ES-I3 (cell line): ENCODE measurements around the gene PTMS.

Experiments
- H3K36me3 ChIP-seq: 2 replicates; pipeline ENCODE4 v1.6.1; 2013; ENCODE audit warnings: mild to moderate bottlenecking, low read length, control low read depth, moderate library complexity; ENCODE audit not compliant: insufficient read depth
- H3K4me1 ChIP-seq: 2 replicates; pipeline ENCODE4 v1.6.1; 2013; ENCODE audit warnings: mild to moderate bottlenecking, control low read depth, low read length; ENCODE audit not compliant: insufficient read depth
- H3K9ac ChIP-seq: 2 replicates; pipeline ENCODE4 v1.6.1; 2013; ENCODE audit warnings: low read depth, mild to moderate bottlenecking, low read length, moderate library complexity
- H3K9me3 ChIP-seq: 2 replicates; pipeline ENCODE4 v1.6.1; 2013; ENCODE audit warnings: mild to moderate bottlenecking, low read length, moderate library complexity; ENCODE audit not compliant: control insufficient read depth, insufficient read depth

Gene PTMS

DNA sequence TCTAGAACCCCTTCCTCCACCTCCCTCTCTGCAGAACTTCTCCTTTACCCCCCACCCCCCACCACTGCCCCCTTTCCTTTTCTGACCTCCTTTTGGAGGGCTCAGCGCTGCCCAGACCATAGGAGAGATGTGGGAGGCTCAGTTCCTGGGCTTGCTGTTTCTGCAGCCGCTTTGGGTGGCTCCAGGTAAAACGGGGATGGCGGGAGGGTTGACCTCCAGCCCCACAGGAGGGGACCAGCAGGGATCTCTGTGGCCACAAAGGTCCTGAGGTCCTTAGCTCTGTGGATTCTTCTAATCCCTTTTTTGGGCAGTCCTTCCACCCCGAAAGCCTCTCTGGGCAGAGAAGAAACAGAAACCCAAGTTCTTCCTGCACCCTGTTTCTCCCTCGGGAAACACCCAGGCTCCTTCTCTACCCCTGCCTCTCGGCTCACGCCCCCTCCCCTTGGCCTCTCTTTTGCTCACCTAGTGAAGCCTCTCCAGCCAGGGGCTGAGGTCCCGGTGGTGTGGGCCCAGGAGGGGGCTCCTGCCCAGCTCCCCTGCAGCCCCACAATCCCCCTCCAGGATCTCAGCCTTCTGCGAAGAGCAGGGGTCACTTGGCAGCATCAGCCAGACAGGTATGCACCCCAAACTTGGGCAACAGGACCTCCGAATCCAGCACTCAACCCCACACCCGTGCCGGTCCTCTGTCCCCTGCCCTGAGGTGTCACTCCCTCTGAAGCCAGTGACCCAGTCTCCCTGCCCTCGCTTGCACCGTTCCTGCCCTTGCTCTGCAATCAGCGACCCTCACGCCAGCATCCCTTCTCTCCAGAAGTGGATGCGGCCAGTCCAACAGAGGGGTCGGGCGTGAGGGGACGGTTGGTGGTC, 6.8 kb downstream of the PTMS start:
- H3K9ac ChIP-seq, result peak overlapping the region; percentile 39
- no peaks in the 10 kb centered on the region for H3K9me3 ChIP-seq
- H3K4me1 ChIP-seq, result peaks cover 21% of the 10 kb centered on the region
- no peaks in the 10 kb centered on the region for H3K36me3 ChIP-seq

DNA sequence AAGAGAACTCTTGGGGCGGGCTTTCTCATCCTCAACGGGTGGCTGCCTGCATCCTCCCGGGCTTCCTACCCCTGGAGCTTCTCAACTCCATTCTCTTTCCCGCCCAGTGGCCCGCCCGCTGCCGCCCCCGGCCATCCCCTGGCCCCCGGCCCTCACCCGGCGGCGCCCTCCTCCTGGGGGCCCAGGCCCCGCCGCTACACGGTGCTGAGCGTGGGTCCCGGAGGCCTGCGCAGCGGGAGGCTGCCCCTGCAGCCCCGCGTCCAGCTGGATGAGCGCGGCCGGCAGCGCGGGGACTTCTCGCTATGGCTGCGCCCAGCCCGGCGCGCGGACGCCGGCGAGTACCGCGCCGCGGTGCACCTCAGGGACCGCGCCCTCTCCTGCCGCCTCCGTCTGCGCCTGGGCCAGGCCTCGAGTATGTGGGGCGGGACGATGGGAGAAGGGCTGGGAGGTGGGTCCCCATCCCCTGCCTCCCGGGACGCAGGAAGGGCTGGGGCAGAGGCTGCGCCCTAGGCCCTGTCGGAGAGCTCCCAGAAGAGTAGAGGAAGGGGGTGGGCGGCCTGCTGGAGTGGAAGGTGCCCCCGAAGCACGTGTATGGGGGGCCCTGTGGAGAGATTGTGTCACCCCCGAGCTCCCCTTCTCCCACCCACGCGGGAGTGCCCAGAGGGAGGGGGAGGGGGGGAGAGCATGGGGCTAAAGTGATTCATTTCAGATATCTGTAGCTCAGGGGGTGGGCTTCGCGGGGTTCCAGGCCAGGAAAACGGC, 7.6 kb downstream of the PTMS start:
- Histone ChIP-seq H3K36me3 (no peaks in the 10 kb centered on the region), H3K4me1 (peaks cover 15% of the 10 kb centered on the region), H3K9me3 (no peaks in the 10 kb centered on the region), H3K9ac (peak overlapping the region; percentile 39; the same call in 1 of the 2 replicates)

- H3K4me1 ChIP-seq, result peaks cover 11% of the 10 kb centered on the region
- H3K9ac ChIP-seq, result no peak overlapping the region
- no peaks in the 10 kb centered on the region for H3K9me3 ChIP-seq
- H3K36me3 ChIP-seq, result no peaks in the 10 kb centered on the region
Observed at GRCh38 chr12:6774499-6775062, 8.4 kb downstream of the PTMS start.

DNA sequence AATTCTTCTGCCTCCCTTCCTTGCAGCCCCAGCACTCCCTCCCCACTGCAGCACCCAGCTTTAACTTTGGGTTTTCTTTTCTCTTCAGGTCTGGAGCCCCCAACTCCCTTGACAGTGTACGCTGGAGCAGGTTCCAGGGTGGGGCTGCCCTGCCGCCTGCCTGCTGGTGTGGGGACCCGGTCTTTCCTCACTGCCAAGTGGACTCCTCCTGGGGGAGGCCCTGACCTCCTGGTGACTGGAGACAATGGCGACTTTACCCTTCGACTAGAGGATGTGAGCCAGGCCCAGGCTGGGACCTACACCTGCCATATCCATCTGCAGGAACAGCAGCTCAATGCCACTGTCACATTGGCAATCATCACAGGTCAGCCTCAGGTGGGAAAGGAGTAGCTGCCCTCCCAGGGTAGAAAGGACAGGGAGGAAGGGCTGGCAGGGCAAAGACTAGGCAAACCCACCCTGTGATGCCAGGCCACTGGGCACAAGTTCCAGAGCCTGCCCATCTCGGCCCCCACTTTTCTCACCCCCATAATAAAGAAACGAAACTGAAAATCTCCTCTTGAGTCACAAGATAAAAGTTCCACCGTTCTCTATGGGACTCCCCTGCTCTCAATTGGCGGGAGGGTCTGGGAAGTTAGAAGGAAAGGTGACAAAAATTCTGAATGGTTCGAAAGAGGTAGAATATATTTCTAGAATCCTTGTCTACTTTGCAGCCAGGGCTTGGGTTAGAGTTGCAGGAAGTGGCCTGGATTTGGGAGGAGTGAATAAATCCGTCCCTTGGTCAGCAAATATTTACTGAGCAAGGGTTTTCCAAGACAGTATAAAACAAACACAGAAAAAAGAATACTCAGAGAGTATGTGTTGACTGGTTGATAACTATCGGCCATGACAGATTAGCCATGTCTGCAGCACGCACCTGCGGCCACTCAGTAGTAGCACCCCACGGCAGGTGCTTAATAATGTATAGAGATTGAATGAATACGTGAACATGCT, 9.3 kb downstream of the PTMS start:
- Histone ChIP-seq H3K9ac (no peak overlapping the region), H3K4me1 (peaks cover 11% of the 10 kb centered on the region), H3K36me3 (no peaks in the 10 kb centered on the region), H3K9me3 (no peaks in the 10 kb centered on the region)

- Histone ChIP-seq H3K4me1 (peaks cover 11% of the 10 kb centered on the region), H3K9me3 (no peaks in the 10 kb centered on the region), H3K9ac (no peak overlapping the region), H3K36me3 (no peaks in the 10 kb centered on the region)
Observed at GRCh38 chr12:6777386-6777785, 11.2 kb downstream of the PTMS start.

DNA sequence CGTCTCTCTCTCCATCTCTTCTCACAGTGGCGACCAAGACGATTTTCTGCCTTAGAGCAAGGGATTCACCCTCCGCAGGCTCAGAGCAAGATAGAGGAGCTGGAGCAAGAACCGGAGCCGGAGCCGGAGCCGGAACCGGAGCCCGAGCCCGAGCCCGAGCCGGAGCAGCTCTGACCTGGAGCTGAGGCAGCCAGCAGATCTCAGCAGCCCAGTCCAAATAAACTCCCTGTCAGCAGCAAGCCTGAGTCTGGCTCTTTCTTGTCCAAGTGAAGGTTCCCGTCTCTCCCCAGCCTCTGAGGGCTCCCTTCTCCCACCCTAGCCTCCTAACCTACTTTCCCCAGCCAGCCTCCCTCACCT, 12.0 kb downstream of the PTMS start:
- Histone ChIP-seq H3K36me3 (no peaks in the 10 kb centered on the region), H3K4me1 (peaks cover 6% of the 10 kb centered on the region), H3K9ac (peak overlapping the region; percentile 52), H3K9me3 (no peaks in the 10 kb centered on the region)

DNA sequence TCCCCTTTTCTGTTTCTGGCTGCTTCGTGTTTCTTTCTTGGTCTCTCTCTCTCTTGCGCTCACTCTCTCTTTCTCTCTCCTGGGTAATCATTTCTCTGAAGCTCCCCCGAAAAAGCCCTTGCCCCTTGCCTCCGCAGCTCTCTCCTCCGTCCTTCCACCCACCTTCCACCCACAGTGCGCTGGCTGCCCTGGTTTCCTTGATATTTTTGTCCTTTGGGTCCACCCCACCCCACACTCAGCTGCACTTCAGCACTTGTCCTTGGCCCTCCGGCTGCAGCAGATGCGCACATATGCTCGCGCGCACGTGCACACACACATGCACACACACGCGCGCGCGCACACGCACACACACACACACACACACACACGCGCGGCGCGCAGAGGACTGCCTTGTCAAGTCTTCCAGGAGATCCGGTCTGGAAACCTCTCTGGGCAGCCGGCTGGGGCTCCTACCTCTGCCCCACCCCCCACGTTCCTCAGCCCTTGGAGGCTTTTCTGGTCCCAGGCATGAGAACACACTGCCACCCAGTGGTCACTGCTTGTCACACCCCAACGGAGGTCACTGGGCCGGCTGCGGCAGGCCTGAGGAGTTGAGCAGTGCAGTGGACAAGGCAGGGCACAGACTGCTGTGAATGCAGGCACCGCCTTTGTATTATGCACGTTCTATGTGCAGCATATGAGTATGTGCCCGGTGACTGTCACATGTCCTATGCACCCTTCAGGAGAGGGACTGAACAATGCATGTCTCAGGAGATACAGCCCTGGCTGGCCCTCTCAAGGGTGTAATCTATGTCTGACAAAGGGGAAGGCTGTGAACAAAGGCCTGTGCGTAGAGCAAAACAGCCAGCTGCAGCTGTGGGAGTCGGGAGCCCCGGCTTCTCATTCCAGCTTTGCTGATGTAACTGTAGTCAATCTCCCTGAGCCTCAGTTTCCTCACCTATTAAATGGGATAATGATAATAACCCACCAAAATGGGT, 12.7 kb downstream of the PTMS start:
- no peaks in the 10 kb centered on the region for H3K36me3 ChIP-seq
- H3K9me3 ChIP-seq, result no peaks in the 10 kb centered on the region
- H3K9ac ChIP-seq, result peak overlapping the region; percentile 52
- H3K4me1 ChIP-seq, result peaks cover 4% of the 10 kb centered on the region

DNA sequence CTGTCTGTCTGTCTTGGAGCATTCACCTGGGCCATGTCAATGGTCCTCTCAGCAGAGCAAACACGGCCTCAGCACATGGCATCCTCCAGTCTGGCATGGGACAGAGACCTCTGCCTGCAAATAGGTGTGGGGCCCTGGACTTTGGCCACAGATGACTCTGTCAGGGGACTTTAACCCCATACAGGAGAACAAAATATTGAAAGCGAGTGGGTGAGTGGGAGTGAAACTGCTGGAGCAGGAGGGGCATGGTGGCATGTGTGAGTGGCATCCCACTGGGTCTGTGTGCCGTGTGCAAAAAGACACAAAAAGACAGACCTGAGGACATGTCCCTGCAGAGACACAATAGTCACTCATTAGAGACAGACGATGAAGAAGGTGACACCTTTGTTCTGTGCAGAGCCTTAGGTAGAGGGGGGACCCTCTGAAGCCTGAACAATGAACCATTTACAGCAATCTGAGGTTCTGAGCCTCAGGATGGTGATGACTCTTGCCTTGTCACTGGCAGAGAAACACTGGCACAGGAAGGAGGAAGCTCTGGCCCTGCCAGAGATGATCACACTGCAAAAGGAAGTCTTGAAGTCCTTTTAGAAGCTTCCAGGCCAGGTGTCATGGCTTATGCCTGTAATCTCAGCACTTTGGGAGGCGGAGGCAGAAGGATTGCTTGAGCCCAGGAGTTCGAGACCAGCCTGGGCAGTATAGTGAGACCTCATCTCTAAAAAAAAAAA, 13.7 kb downstream of the PTMS start:
- no peaks in the 10 kb centered on the region for H3K36me3 ChIP-seq
- H3K9me3 ChIP-seq, result no peaks in the 10 kb centered on the region
- no peaks in the 10 kb centered on the region; the same call in 1 of the 2 replicates for H3K4me1 ChIP-seq
- no peak overlapping the region for H3K9ac ChIP-seq

GRCh38 chr12:6780573-6780972, 14.4 kb downstream of the PTMS start:
- Histone ChIP-seq H3K36me3 (no peaks in the 10 kb centered on the region), H3K4me1 (no peaks in the 10 kb centered on the region; the same call in 1 of the 2 replicates), H3K9ac (no peak overlapping the region), H3K9me3 (no peaks in the 10 kb centered on the region)

DNA sequence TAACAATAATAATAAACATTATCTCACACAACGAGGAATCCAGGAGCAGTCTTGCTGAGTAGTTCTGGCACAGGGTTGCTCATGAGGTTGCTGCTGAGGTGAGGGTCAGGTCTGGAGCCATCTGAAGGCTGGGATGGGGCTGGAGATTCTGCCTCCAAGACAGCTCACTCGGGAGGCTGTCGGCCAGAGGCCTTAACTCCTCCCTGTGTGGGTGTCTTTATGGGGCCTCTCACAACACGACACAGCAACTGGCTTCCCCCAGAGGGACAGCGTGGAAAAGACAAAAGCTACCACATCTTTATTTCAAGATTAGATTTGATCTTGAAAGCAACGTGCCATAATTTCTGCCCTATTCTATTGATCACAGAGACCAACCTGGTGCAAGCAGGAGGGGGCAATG, 16.0 kb downstream of the PTMS start:
- H3K4me1 ChIP-seq, result peaks cover 2% of the 10 kb centered on the region

GRCh38 chr12:6782850-6783566, 16.8 kb downstream of the PTMS start:
- Histone ChIP-seq H3K9me3 (no peaks in the 10 kb centered on the region), H3K4me1 (peaks cover 4% of the 10 kb centered on the region), H3K36me3 (no peaks in the 10 kb centered on the region), H3K9ac (no peak overlapping the region)

More for the DNA sequence above, 16.0 kb downstream of the PTMS start:
- Histone ChIP-seq H3K9ac (no peak overlapping the region), H3K36me3 (no peaks in the 10 kb centered on the region), H3K9me3 (no peaks in the 10 kb centered on the region)

DNA sequence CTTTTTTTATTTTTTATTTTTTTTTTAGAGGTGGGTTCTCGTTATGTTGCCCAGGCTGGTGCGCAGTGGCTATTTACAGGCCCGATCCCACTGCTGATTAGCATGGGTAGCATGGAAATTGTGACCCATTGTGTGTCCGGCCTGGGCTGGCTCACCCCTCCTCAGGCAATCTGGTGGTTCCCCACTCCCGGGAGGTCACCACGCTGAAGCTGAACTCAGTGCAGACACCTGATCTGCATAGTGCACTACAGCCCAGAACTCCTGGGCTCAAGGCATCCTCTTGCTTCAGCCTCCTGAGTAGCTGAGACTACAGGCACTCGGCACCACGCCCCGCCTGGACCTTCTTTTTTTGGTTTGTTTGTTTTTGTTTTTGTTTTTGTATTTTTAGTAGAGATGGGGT, 17.7 kb downstream of the PTMS start:
- Histone ChIP-seq H3K9ac (no peak overlapping the region), H3K9me3 (no peaks in the 10 kb centered on the region), H3K4me1 (peaks cover 4% of the 10 kb centered on the region), H3K36me3 (no peaks in the 10 kb centered on the region)
